Measurements from ENCODE around the gene ZNF726. TPM values are rescaled to one million over a fixed set of nuclear protein-coding genes. Genes with fewer than 3 reads are reported as not detected.
"Not testable (repeated sequence)": the region's sequence is repeated elsewhere in the genome, so short reads cannot be mapped to it uniquely, and the experiment has no call there.

The ZNF726 gene
- total RNA-seq, 1 experiment from 2014 or later = not detected

DNA sequence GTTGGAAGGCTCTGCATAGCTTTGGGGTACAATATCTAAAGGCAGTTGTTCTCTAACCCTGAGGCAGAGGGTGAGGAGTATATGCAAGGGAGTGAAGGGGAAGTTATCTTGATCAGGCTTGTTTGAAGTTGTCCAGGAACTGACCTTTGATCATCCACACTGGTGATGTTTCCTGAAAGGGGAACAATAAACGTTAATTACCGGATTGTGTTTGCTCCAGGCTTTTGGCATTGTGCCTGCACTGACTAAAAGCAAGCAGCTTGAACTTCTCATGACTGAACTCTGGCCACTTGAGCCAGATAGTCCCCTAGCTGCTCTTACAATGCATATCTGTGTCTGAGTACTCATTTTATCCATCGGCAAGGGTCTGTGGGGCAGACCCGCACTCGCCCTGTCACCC is 27.0 kb upstream of the ZNF726 start:
- POLR2A ChIA-PET = no interaction called here
- Histone ChIP-seq H3K4me2 (ENCODE audit: low read length) (no peak overlapping the region), H3K9me3 (ENCODE audit: control insufficient read depth in 1 of 2, insufficient read depth in 1 of 2, low read depth in 1 of 2, low read length in 2 of 2) (peaks cover 4 to 23% of the 10 kb centered on the region in 2 experiments; a peak in 2 of 4 replicates), H4K20me1 (ENCODE audit: insufficient read depth) (no peaks in the 10 kb centered on the region), H3K27ac (ENCODE audit: low read depth, low read length) (no peak overlapping the region), H3K27me3 (ENCODE audit: insufficient read depth, low read length) (no peaks in the 10 kb centered on the region), H3K9ac (ENCODE audit: low read length) (no peak overlapping the region), H3K4me1 (ENCODE audit: control insufficient read depth in 1 of 2, insufficient read depth in 2 of 2, low read length in 2 of 2) (no peaks in the 10 kb centered on the region), H3K36me3 (ENCODE audit: control insufficient read depth in 1 of 2, insufficient read depth in 2 of 2, low read length in 2 of 2) (no peaks in the 10 kb centered on the region), H2AFZ (ENCODE audit: low read depth, low read length, poor library complexity, severe bottlenecking) (no peak overlapping the region), H3K4me3 (replicated peaks in 1 of 2; ENCODE audit: low read depth in 1 of 2, low read length in 2 of 2) (no peak overlapping the region), H3K9me2 (ENCODE audit: insufficient read depth) (no peaks in the 10 kb centered on the region), H3K79me2 (ENCODE audit: insufficient read depth, low read length) (no peaks in the 10 kb centered on the region)
- TF ChIP-seq ZFX (IDR thresholded peaks at IDR 0.05) (no peak), ELF1 (IDR thresholded peaks at IDR 0.05; ENCODE audit: borderline replicate concordance, low read depth) (no peak), ZNF274 (IDR thresholded peaks at IDR 0.05; ENCODE audit: low read depth, low read length) (no peak), JUND (IDR thresholded peaks at IDR 0.05) (no peak), SIN3A (IDR thresholded peaks at IDR 0.05; ENCODE audit: low read depth) (no peak), POLR2AphosphoS5 (IDR thresholded peaks at IDR 0.05; ENCODE audit: low read depth, low read length) (no peak), EGR1 (IDR thresholded peaks at IDR 0.05; ENCODE audit: low read depth) (no peak), RAD21 (IDR thresholded peaks at IDR 0.05; ENCODE audit: low read depth) (no peak)
- TF ChIP-seq, protein P1, sequence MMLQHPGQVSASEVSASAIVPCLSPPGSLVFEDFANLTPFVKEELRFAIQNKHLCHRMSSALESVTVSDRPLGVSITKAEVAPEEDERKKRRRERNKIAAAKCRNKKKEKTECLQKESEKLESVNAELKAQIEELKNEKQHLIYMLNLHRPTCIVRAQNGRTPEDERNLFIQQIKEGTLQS (IDR thresholded peaks at IDR 0.05) = no peak
- TF ChIP-seq, protein P2, sequence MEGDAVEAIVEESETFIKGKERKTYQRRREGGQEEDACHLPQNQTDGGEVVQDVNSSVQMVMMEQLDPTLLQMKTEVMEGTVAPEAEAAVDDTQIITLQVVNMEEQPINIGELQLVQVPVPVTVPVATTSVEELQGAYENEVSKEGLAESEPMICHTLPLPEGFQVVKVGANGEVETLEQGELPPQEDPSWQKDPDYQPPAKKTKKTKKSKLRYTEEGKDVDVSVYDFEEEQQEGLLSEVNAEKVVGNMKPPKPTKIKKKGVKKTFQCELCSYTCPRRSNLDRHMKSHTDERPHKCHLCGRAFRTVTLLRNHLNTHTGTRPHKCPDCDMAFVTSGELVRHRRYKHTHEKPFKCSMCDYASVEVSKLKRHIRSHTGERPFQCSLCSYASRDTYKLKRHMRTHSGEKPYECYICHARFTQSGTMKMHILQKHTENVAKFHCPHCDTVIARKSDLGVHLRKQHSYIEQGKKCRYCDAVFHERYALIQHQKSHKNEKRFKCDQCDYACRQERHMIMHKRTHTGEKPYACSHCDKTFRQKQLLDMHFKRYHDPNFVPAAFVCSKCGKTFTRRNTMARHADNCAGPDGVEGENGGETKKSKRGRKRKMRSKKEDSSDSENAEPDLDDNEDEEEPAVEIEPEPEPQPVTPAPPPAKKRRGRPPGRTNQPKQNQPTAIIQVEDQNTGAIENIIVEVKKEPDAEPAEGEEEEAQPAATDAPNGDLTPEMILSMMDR (IDR thresholded peaks at IDR 0.05 in 2 of 3, conservative IDR thresholded peaks at IDR 0.05 in 1 of 3; ENCODE audit: borderline replicate concordance in 1 of 3, insufficient read depth in 1 of 3, low read depth in 2 of 3, low read length in 2 of 3) = no peak
- TF ChIP-seq, protein P3, sequence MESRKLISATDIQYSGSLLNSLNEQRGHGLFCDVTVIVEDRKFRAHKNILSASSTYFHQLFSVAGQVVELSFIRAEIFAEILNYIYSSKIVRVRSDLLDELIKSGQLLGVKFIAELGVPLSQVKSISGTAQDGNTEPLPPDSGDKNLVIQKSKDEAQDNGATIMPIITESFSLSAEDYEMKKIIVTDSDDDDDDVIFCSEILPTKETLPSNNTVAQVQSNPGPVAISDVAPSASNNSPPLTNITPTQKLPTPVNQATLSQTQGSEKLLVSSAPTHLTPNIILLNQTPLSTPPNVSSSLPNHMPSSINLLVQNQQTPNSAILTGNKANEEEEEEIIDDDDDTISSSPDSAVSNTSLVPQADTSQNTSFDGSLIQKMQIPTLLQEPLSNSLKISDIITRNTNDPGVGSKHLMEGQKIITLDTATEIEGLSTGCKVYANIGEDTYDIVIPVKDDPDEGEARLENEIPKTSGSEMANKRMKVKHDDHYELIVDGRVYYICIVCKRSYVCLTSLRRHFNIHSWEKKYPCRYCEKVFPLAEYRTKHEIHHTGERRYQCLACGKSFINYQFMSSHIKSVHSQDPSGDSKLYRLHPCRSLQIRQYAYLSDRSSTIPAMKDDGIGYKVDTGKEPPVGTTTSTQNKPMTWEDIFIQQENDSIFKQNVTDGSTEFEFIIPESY (IDR thresholded peaks at IDR 0.05; ENCODE audit: extremely low read depth, insufficient replicate concordance, low read length) = no peak
- CTCF ChIA-PET = no interaction called here
- intact Hi-C loops (cut with micrococcal nuclease) = no loop called here
- no peak for DNase-seq (ENCODE audit: low read depth, low spot score)
- no peak for ATAC-seq
- BruUV-seq (replicated peaks) = no TSS peak
- RAD21 ChIA-PET (ENCODE audit: low non-redundant PET in 1 of 2, low total read pairs in 2 of 2, uncharacterized antibody in 2 of 2, unreplicated experiment in 2 of 2) = no interaction called here

DNA sequence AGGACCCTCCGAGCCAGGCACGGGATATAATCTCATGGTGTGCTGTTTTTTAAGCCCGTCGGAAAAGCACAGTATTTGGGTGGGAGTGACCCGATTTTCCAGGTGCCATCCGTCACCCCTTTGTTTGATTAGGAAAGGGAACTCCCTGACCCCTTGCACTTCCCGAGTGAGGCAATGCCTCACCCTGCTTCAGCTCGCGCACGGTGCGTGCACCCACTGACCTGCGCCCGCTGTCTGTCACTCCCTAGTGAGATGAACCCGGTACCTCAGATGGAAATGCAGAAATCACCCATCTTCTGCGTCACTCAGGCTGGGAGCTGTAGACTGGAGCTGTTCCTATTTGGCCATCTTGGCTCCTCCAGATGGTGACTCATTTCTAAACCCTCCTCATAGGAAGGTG is 18.6 kb upstream of the ZNF726 start:
- H3K27me3 ChIP-seq (ENCODE audit: insufficient read depth, low read length); H3K4me1 ChIP-seq (ENCODE audit: control insufficient read depth in 1 of 2, insufficient read depth in 2 of 2, low read length in 2 of 2); H4K20me1 ChIP-seq (ENCODE audit: insufficient read depth); RAD21 ChIA-PET (ENCODE audit: low non-redundant PET in 1 of 2, low total read pairs in 2 of 2, uncharacterized antibody in 2 of 2, unreplicated experiment in 2 of 2); POLR2A ChIA-PET; DNase-seq (ENCODE audit: low read depth, low spot score); H3K4me2 ChIP-seq (ENCODE audit: low read length); intact Hi-C loops (cut with micrococcal nuclease); H3K27ac ChIP-seq (ENCODE audit: low read depth, low read length); H3K9me2 ChIP-seq (ENCODE audit: insufficient read depth); H2AFZ ChIP-seq (ENCODE audit: low read depth, low read length, poor library complexity, severe bottlenecking); H3K4me3 ChIP-seq (replicated peaks in 1 of 2; ENCODE audit: low read depth in 1 of 2, low read length in 2 of 2); H3K36me3 ChIP-seq (ENCODE audit: control insufficient read depth in 1 of 2, insufficient read depth in 2 of 2, low read length in 2 of 2); BruUV-seq (replicated peaks); ATAC-seq; H3K79me2 ChIP-seq (ENCODE audit: insufficient read depth, low read length); H3K9ac ChIP-seq (ENCODE audit: low read length); CTCF ChIA-PET: not testable (repeated sequence)
- H3K9me3 ChIP-seq (ENCODE audit: control insufficient read depth in 1 of 2, insufficient read depth in 1 of 2, low read depth in 1 of 2, low read length in 2 of 2) = peaks cover 5 to 21% of the 10 kb centered on the region in 2 experiments; a peak in 2 of 4 replicates

All from HCT116 (cell line).